Measurements from ENCODE around the gene ALDH1L1. TPM values are rescaled to one million over a fixed set of nuclear protein-coding genes. Genes with fewer than 3 reads are reported as not detected.

The ALDH1L1 gene
- total RNA-seq = 32.5 TPM

DNA sequence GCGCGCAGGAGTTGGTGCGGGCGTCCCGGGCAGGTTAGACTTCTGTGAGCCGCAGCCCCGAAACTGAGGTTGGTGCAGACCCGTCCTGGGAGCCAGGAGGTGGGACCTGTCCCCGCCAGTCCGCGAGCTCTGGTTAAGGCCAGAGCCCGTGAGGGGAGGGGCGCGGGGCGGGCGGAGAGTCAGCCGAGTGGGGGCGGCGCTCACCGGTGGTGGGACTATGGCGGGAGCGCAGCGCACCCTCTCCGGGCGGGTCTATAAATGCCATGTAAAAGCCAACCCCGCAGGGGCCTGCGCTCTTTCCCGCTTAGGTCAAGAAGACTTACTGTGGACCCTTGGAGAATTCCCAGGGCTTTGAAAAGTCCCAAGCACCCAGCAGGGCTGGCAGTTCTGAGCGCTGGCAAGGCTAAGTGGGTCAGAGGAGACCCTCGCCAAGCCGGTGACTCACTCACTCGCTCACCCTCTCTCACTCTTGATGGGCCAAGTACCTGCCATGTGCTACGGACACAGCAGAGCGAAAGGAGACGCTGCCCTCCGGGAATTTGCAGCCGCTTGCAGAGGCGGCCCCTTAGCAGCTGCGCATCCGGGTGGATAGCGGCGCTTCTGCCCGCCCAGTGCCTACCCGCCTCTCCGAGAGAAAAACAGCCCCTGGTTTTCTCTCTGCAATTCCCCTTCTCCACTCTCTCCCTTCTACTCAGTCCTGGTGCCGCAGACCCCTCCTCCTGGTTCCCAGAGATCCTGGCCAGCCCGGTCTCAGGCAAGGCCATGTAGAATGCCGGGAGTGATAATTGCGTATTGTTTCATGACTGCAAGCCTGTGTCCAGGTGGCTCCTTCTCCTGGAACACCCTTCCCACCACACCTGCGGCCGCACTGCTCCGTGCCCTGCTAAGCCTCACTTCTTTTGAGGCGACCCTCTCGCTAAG, at the start of gene ALDH1L1:
TSS of gene ALDH1L1 (minus strand) at position 110 of the 921 bp plus-strand sequence. CDS start 19,607 bp downstream, outside the sequence.

DNA sequence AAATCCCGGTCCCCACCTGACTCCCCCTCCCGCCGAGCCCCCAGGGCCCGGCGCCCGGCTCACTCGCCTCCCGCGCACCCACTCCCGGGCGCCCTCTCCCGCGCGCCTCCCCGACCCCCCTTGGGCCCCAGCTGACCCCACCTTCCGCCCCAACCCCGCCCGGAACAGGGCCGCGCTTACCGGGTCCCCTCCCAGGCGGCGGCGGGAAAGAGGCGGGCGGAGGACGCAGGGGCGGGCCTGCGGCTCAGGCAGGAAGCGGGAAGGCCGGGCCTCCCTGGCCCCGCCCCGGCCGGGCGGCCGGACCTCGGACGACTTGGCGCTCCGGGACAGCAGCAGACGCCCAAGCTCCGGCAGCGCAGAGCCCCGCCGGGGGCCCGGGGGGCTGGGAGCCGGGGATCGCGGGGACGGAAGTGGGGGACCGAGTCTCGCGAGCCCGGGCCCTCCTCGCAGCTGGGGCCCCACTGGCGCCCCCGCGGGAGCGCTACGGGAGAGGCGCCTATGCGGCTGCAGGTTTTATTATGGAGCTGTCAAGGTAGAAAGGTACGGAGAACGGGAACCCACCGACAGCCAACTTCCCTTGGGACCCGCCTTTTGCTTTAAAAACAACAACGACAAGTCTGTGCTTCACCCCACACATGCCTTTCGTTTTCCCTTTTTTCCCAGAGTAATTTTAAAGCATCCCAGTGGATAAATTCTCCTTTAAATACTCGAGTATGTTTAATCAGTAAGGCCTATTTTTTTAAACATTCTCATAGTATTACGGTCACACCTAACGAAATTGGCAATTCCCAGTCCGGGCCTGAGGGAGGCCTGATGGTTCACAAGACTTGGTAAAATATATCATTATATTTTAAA, 96.2 kb downstream of the ALDH1L1 start, which contains the start of gene SLC41A3:
TSS of gene SLC41A3 (minus strand) at position 212 of the 855 bp plus-strand sequence. CDS start 15,905 bp downstream, outside the sequence.

Small RNA genes lying within 50 kb of the gene (small RNA-seq; reads per million reads assigned to genes)
- gene RNU1-30P (ENCODE audit: low replicate concordance) = not detected

Other genes starting within 250 kb of the ALDH1L1 start
- not detected for gene ROPN1B, start 211.4 kb downstream of the ALDH1L1 start, total RNA-seq
- gene SLC41A3, start 96.5 kb downstream of the ALDH1L1 start, total RNA-seq = 104 TPM
- gene KLF15, start 176.8 kb upstream of the ALDH1L1 start, total RNA-seq = 15.6 TPM
- 0.93 TPM for gene CFAP100, start 214.3 kb upstream of the ALDH1L1 start, total RNA-seq

Data from metanephros (tissue), 2 donors.